ENCODE results near the gene CDKN2AIP.

DNA sequence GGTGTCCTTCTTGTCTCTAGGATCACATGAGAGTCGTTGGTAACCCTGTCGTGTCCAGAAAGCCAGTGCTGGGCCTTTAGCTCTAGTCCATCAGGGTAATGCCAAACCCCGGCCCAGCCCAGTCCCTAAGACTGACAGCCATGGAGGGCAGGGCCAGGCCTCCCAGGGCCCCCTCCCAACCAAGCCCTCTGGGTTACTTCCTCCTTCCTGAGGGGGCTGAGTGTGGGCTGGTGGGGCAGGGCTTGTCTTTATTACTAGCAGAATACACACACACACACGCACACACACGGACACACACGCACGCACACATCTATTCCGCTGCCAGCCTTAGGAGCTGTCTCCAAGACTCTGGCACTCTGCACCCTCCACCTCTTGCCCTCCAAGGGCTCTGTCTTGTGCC lies 35.6 kb upstream of the CDKN2AIP start:
- TF ChIP-seq, protein P1, sequence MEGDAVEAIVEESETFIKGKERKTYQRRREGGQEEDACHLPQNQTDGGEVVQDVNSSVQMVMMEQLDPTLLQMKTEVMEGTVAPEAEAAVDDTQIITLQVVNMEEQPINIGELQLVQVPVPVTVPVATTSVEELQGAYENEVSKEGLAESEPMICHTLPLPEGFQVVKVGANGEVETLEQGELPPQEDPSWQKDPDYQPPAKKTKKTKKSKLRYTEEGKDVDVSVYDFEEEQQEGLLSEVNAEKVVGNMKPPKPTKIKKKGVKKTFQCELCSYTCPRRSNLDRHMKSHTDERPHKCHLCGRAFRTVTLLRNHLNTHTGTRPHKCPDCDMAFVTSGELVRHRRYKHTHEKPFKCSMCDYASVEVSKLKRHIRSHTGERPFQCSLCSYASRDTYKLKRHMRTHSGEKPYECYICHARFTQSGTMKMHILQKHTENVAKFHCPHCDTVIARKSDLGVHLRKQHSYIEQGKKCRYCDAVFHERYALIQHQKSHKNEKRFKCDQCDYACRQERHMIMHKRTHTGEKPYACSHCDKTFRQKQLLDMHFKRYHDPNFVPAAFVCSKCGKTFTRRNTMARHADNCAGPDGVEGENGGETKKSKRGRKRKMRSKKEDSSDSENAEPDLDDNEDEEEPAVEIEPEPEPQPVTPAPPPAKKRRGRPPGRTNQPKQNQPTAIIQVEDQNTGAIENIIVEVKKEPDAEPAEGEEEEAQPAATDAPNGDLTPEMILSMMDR (IDR thresholded peaks at IDR 0.05) = no peak
- no peak for TF ChIP-seq POLR2A (IDR thresholded peaks at IDR 0.05)
